Measurements from ENCODE around the gene AUTS2.

- no peak for TF ChIP-seq NR3C1 (CRISPR knock-in tag; conservative IDR thresholded peaks at IDR 0.05; ENCODE audit: low read depth)
- TF ChIP-seq CTCF (IDR thresholded peaks at IDR 0.05) = no peak
- TF ChIP-seq NFE2L1 (CRISPR knock-in tag; IDR thresholded peaks at IDR 0.05) = no peak
- TF ChIP-seq MAX (CRISPR knock-in tag; IDR thresholded peaks at IDR 0.05) = no peak
- TF ChIP-seq KAT7 (CRISPR knock-in tag; IDR thresholded peaks at IDR 0.05; ENCODE audit: borderline replicate concordance) = no peak
Observed at GRCh38 chr7:70294211-70294911, 696.1 kb downstream of the AUTS2 start.
